C4-2B (cell line): Measurements from ENCODE around the gene KAZN.

Experiments
- CTCF ChIP-seq: fragments of 450-650 bp; conservative IDR thresholded peaks from 2 replicates; pipeline ENCODE4 v1.5.1; 2017; ENCODE audit warnings: mild to moderate bottlenecking
- ZFX ChIP-seq: fragments of 450-650 bp; IDR thresholded peaks from 2 replicates; pipeline ENCODE4 v1.6.1; 2017

GRCh38 chr1:15107911-15108310 lies 509.4 kb downstream of the KAZN start:
- TF ChIP-seq CTCF (no peak), ZFX (no peak)
